ENCODE measurements around the gene ELOVL7.
"Not testable (repeated sequence)": the region's sequence is repeated elsewhere in the genome, so short reads cannot be mapped to it uniquely, and the experiment has no call there.

ELOVL7 gene

GRCh38 chr5:60830581-60831127 lies 13.4 kb downstream of the ELOVL7 start:
- no peak for FAIRE-seq
- no peak for DNase-seq (ENCODE audit: low spot score)

DNA sequence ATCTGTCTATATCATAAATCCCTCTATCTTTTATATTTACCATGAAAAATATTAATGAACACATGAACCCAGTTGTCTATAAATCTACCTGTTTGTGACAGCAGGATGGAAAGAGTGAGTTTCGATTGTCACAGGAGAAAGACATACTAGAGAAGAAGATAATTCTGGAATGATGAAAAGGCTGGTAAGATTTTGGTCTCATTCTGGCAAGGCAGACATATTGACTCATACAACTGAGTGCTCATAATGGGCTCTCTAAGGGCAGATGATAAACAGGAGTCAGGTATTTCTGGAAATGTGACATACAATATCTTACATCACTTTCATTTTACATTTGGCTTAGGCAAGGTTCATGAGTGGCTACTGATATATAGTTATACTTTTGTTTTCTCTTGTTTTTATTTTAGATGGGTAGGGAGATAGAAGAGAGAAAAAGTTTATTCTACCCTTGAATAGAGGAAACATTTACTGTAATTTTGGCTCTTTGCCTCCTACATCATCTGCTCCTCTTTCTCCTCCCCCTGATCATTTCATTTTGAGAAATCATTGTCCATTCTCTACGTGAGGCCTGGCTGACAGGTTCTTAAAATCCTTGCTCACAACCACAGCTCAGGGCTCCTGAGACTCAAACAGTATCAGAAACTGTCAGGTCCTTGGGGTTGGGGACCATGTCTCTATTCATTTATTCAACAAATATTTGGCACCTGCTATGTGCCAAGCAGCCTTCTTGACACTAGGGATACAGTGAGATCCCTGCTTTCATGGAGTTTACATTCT lies 14.4 kb downstream of the ELOVL7 start:
- FAIRE-seq = no peak
- no peak for DNase-seq (ENCODE audit: low spot score)

DNA sequence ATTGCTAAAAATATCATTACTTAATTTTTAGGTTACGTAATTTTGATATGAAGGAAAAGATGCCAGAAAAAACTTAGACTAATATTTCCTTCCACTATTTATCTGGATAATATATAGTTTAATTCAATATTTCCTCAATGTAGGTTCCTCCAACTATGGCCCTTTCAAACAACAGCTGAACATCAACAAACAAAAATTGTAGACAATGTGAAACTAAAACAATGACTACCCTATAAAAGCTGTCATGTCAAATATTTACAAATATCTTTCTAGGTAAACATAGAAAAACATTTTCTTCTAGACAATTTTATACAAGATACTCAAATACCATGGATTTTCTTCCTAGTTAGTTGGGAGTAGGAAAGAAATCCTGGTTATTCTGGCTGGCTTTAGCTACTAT lies 16.9 kb downstream of the ELOVL7 start:
- FAIRE-seq = no peak
- no peak for DNase-seq (ENCODE audit: low spot score)

DNA sequence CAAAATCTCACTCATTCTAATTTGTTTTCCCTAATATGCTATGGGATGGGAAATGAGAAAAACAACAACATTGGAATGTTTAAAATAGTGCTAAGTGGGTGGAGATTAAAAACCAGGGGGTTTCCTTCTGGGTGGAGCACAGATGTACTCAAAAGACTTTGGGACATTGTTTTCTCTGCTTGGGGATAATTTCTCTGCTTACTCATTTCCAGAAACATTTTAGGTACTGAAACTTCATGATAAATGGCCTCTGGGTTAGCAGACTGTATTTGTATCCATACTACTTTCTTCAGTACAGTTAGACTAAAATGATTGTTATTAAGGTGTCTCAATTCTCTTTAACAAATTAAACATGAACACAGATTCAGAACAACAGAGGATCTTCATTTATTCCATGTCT lies 17.4 kb downstream of the ELOVL7 start:
- DNase-seq (ENCODE audit: low spot score) = no peak
- no peak for FAIRE-seq

DNA sequence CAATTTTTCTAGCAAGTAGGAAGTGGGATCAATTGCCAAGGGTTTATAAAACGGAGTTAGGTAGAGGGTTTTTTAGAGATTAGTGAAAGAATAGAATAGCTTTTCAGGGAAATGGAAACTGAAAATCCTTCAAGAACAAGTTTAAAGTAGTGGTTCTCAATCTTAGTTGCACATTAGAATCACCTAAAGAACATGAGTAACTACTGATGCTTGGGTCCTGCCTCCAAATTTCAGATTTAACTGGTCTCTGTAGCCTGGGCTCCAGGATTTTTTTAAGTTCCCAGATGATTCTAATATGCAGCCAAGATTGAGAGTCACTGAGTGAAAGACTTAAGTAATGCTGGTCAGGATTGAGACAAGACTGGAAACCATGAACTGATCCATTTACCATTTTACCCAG lies 20.5 kb downstream of the ELOVL7 start:
- FAIRE-seq = no peak
- no peak for DNase-seq (ENCODE audit: low spot score)

- DNase-seq (ENCODE audit: low spot score) = no peak
Observed at GRCh38 chr5:60822285-60822556, 21.8 kb downstream of the ELOVL7 start.

DNA sequence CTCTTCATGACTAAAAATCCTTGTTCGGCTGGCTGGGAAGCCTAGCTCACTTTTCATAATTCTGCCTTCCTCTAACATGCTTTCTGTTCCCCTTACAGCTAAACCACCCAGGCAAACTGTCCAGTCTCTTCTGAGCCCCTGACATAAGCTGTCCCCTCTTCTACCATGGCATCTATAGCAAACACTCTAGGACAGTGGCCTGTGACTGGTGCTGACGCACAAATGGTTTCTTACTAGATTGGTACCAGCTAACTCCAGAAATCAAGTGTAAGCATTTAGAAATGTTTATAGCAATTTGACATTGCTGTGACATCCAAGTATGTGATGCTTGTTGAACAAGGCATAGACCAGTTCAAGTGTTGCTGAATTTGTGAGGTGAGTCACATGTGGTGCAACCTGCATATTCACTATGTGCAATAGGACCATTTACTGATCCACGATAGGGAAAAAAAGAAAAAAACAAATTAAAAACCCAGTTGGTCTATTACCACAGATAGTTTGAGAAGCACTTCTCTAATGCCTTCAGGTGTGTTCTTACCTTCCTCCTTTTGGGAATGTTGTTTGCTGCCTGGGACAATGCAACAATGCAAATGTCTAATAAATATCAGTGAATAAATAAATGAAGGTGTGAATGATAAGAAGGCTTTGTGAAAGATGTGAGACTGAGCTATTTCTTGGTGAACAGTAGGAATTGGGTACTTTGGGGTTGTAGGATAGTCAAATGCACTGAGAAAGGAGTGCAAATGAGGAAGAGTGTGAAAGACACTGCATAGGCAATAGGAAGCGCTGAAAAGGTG lies 22.4 kb downstream of the ELOVL7 start:
- FAIRE-seq = no peak
- no peak for DNase-seq (ENCODE audit: low spot score)

More at GRCh38 chr5:60822285-60822556, 21.8 kb downstream of the ELOVL7 start:
- FAIRE-seq = no peak

DNA sequence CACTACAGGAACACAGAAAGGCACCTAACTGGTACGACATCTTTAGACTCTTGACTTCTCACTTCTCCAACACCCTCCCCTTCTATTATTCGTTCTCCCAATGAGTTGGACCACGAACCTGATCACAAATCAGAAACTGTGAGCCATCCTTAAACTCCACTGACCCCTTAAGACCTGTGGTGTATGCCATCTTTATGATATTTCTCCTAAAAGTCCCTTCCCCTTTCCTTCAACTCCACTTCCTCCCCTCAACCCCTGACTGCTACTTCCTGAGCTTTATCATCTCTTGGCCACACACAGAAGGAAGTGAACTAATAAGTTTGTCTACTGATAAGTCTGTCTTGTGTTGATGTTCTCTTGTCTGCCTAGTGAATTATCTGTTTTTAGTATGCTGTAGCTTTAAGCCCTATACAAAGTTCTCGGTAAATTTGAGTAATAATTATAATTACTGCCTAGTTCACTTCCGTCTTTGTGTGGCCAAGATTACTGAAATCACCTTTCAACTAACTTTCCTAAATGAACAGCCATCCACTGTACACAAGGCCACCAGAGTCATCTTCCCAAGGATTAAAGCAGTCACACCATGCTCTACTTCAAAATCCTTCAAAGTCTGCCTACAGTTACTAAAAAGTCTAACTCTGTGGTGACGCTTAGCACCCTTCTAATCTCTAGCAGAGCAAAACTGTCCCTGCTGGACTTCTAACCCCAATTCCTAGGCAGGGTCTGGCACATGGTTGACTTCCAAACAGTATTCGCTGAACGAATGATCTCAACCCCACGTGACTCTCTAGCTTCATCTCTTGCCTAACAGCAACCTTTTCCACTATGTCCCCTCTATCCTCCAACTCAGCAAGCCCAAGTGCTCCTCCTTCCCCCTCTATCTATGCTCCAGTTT lies 23.2 kb downstream of the ELOVL7 start:
- no peak for DNase-seq (ENCODE audit: low spot score)
- FAIRE-seq = no peak

GRCh38 chr5:60816138-60816537 lies 27.9 kb downstream of the ELOVL7 start:
- DNase-seq (ENCODE audit: low spot score); FAIRE-seq: not testable (repeated sequence)

- FAIRE-seq (no peak), DNase-seq (ENCODE audit: low spot score) (no peak)
Observed at GRCh38 chr5:60814498-60814897, 29.6 kb downstream of the ELOVL7 start.

- FAIRE-seq = no peak
- no peak for DNase-seq (ENCODE audit: low spot score)
Observed at GRCh38 chr5:60812426-60812825, 31.6 kb downstream of the ELOVL7 start.

- FAIRE-seq (no peak), DNase-seq (ENCODE audit: low spot score) (no peak)
Observed at GRCh38 chr5:60811105-60811504, 33.0 kb downstream of the ELOVL7 start.

- peak; percentile 35 for DNase-seq (ENCODE audit: low spot score)
- no peak for FAIRE-seq
Observed at GRCh38 chr5:60810438-60811085, 33.5 kb downstream of the ELOVL7 start.

- DNase-seq (ENCODE audit: low spot score) (no peak), FAIRE-seq (no peak)
Observed at GRCh38 chr5:60809891-60810425, 34.1 kb downstream of the ELOVL7 start.

GRCh38 chr5:60806591-60807243 lies 37.4 kb downstream of the ELOVL7 start:
- no peak for DNase-seq (ENCODE audit: low spot score)
- no peak for FAIRE-seq

- DNase-seq (ENCODE audit: low spot score) = no peak
- FAIRE-seq = no peak
Observed at GRCh38 chr5:60805463-60805862, 38.6 kb downstream of the ELOVL7 start.

GRCh38 chr5:60803712-60804111 lies 40.4 kb downstream of the ELOVL7 start:
- DNase-seq (ENCODE audit: low spot score) (no peak), FAIRE-seq (no peak)

DNA sequence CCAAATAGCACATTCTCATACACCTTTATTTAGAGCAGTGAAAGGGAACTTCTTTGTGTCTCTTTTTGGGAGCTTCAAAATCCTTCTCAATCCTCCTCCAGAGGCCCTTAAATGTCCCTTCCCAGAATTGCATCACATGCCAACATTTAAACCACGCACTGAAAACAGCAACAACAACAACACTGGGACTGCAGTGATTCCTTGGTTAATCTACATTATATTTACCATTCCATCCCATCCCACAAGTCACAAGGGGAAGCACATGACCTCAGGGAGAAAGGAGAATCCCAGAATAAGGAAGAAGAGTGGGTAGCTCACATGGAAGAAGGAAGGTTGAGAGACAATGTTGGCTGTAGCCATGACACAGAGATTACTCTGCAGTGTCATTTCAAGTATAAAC lies 41.1 kb downstream of the ELOVL7 start:
- no peak for FAIRE-seq

DNA sequence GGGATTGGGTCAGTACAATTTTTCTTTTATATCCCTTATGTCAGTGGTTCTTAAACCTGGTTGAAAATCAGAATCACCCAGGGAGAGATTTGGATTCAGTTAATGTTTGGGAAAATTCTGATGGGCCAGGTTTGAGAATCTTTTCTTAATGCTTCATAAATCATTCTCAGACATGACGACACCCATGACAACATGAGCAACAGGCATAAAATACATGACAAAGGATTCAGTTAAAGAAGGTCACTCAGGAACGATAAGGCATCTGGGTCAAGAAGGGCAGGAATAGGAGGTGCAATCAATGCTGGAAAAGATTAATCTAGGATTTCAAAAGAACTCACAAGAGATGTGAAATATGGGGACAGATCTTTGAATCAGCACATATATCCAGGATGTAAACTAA lies 41.8 kb downstream of the ELOVL7 start:
- FAIRE-seq = no peak

More for the DNA sequence above, 41.1 kb downstream of the ELOVL7 start:
- no peak for DNase-seq (ENCODE audit: low spot score)

GRCh38 chr5:60797482-60798153 lies 46.5 kb downstream of the ELOVL7 start:
- FAIRE-seq = no peak
- DNase-seq (ENCODE audit: low spot score) = no peak

More for the DNA sequence above, 41.8 kb downstream of the ELOVL7 start:
- no peak for DNase-seq (ENCODE audit: low spot score)

Measured in urothelium cell line (cell line).